NCI-H187 (cell line): Measurements from ENCODE around the gene ZMYND10.

Experiments
- DNase-seq, 2 experiments: peaks; one replicate each; lab custom pipeline; 2025; lab: John Stamatoyannopoulos, UW

The ZMYND10 gene

DNA sequence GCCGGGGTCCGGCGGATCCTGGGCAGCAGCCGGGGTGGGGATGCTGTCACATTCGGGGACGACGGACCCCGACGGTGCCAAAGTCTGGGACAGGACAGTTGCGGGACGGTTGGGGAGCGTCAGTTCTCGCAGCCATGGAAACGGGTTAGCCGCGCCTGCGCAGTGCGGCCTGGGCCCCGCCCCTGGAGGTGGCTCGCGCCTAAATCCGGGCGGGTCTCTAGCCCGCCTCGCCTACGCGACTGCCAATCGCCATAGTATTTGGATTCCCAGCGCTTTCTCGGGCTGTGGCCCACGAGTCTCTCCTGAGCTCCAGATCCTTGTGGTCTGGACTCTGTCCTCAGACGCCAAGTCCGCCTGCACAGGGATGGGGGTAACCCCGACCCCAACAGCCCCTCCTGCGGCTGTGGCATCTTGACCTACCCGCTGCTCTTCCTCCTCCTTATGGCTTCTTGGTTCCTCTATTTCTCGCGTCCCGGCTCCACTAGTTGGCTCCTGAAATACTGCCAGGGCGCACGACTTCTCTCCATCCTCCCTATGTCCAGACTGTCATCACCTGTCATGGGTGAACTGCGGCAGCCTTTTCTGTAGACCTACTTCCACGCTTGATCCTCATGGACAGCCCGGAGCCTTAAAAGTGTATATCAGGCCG is at the start of gene ZMYND10:
TSS of gene ZMYND10 (minus strand) at position 147 of the 649 bp plus-strand sequence. CDS start 153 bp downstream, outside the sequence.
- peak; percentile 25 to 32 for DNase-seq

DNA sequence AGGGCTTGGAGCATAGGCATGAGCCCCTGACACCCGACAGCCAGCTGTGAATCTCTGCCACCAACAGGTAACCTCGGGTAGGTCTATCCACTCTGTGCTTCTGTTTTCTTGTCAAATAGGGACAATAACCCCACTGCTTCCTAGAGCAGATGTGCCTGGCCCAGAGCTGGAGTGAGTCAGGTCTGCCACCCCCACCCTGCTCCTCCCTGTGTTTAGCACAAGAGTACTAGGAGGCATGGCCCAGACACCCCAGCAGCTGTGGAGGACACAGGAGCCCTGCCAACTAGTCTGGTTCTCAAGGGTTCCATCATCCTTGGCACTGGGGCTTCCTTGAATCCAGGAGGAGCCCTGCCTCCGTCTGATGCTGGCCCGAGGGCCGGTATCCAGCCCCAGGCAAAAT is 47.5 kb upstream of the ZMYND10 start:
- no peak for DNase-seq

DNA sequence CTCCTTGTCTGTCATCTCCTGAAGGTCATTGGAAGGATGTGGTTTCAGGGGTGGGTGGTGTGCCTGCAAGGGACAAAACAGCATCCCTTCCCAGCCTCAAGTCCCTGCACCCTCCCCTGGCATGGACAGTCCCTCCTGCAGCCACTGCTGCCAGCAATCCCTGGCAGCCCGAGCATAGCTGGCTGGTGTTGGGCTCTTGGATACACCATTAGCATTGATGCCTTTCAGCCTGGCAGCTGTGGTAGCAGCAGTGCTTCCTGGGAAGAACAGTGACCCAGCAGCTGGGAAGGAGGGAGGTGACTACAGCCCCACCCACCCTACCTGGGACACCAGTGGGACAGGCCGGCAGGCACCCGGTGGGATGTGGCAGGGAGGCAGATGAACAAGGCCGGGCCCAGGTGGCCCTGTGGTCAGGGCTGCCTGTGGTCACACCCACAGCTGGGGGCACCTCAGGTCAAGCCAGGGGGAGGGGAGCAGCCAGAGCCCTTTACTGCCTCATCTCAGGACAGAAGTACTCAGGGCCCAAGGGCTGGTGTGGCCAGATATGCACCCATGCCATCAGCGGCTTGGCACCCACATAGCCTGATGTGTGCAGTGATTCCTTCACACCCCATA is 46.7 kb upstream of the ZMYND10 start:
- no peak for DNase-seq

DNA sequence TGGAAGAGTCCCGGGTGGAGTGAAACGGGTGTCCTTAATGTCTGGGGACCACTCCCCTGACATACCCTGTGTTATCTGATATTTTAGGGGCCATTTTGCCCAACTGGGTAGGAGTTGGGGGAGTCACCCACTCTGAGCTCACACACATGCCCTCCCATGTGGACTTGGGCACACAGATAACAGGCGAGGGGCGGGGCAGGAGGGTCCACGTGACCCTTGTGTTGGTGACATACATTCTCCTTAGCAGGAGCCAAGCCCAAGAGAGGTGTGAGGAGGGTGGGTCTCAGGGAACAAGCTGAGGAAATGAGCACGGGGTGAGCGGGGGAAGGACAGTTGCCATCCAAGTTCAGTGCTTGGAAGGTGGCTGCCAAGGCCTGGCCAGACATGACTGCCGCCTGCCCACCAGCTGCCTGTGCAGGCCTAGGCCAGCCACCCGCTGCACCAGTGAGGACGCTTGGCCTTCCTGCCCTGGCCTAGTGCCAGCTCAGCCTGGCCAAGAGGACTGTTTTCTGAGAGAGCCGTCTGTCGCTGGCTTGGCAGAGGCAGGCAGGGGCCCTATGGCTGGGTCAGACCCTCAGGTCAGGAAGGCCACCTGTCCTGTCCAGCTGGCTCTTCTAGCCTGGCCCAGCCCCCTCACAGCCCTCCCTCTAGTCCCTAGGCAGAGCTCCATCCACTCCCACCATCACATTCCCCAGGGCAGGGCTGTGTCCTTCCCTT is 45.1 kb upstream of the ZMYND10 start:
- no peak for DNase-seq

DNA sequence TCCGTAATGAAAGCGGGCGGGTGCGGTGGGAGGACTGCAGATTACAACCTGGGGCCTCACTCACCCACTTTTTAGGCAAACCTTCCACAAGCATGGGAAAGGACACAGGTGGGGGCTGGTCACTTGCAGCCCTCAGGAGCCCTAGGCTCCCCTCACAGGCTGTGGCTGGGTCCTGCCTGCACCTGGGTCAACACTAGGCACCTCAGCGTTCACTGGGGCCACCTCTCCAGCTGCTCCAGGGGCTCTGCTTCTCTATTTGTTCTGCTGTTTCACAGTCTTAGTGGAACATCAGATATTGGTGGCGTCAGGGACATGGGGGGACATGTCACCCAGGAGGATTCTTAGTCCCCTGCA is 43.9 kb upstream of the ZMYND10 start:
- no peak for DNase-seq

DNA sequence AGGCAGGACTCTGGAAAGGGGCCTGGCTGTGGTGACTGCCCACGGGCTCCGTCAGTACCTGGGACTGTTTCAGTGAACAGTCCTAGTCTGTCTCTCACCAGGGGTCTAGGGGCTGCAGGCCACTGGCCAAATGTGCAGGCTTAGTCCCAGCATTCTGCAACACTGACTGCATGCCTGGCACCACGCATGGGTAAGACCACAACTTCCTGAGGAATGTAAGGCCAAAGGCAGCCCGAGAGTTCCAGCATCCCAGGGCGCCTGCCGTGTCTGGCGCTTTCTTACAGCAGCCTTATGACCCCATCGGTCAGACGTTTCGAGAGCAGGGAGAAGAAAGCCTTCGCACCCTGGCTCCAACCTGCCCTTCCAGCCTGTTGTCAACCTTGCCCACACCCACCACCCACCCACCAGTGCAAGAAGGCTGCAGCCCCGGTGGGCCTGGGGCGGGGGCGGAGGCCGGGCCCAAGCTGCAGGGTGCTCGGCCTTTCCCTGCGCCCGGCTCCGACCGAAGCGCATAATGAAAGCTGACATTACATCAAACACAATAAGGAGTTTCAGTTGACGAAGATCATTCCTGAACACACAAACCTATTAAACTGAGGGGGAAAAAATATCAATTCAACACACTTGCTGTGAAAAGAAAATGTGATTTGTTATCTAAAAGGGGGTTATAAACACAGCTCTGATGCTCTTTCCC is 43.3 kb upstream of the ZMYND10 start:
- DNase-seq, result no peak

DNA sequence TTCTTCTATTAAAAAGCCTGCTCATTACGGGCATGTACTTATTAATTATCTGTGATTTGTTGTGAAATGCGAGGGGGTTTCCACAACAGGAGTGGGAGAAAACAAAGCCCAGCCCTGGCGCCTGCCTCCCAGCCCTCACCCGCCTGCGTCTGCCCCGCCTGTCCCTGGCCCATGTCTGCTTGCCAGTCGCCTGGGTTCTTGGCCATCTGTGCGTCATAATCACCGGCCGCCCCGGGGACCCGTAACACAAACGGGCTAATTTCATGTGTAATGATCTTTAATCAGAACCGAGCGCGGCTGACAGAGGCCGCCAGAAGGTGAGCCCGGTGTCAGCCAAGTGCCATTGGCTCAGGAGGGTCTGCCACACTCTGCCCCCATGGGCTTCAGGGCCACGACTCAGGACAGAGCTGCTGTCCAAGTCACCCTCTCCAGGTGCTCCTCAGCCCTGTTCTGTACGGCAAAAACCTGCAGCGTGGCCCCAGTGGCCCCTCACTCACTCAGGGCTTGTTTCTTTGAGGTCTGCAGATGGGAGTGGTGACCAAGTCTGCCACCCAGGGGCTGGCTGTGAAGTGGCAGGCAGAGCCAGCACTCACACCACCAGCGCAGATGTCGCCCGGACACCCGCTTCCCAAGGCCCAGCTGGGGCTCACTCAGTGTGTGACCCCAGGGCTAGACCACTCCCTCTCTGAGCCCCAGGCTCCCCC is 42.6 kb upstream of the ZMYND10 start:
- no peak for DNase-seq

DNA sequence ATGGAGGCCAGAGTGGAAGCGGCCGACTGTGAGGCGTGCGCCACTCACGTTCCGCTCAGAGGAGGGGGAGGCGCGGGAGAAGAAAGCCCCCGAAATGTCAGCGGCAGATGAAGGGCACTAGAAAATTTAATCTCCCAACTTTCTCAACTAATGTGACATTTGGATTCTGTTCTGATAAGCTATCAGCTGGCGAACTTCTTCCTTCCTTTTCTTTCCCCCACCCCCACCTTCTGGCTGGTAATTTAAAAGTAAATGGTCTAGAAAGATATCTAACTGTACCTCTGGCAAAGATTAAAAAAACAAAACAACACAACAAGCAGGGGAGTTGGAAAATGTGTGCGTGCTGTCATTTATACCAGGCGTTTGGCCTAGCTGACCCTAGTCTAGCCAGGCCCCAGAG is 40.2 kb upstream of the ZMYND10 start:
- no peak for DNase-seq

DNA sequence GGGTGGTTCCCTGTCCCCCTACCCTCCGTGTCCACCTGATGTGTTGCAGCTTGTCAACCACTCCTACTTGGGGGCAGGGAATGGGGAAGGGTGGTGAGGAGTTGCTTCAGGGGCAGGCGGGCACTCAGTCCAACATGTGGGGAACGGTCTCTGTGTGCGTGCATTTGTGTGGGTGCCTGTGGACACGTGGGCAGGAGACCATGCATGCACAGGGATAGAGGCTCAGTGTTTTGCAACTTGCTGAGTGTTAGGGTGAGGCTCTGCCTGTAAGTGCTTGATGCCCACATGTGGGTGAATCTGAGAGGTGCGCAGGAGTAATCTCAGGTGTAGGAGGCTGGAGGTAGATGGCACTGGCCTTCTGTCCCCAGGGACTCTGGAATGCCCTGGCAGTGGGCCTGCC is 38.2 kb upstream of the ZMYND10 start:
- DNase-seq, result no peak

DNA sequence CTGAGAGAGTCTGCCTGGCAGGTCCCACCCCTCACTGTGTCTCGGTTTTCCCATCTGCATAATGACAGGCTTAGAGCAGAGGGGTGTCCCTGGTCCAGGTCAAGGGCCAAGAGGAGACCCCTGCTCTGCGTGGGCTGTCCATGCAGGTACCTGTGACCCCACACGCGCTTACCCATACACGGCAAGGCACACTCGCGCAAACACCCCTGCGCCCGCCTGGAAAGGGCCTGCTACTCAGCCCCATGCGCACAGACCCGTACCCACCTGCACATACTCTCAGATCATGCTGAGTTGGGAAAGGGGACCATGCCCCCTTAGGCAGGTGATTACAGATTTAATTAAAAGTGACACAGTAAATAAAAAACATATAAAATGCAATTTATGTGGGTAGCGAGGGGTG is 37.2 kb upstream of the ZMYND10 start:
- DNase-seq, result no peak

DNA sequence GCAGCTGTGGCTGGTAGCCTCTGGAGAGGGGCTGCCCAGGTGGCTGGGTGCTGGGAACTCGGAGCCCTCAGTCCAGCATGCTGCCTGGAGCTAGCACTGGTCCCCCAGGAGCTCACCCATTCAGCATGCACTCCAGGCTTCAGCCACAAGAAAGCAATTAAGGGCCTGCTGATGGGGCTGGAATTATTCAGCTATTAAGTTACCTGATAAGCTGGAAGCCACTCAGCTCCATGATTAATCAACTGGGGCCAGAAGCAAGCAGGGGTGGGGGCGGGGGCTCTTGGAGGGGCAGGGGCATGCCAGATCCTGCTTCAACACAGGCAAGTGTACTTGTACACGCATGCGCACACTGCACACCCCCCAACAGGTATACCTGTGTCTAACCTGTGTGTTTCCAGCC is 35.9 kb upstream of the ZMYND10 start:
- DNase-seq, result no peak

DNA sequence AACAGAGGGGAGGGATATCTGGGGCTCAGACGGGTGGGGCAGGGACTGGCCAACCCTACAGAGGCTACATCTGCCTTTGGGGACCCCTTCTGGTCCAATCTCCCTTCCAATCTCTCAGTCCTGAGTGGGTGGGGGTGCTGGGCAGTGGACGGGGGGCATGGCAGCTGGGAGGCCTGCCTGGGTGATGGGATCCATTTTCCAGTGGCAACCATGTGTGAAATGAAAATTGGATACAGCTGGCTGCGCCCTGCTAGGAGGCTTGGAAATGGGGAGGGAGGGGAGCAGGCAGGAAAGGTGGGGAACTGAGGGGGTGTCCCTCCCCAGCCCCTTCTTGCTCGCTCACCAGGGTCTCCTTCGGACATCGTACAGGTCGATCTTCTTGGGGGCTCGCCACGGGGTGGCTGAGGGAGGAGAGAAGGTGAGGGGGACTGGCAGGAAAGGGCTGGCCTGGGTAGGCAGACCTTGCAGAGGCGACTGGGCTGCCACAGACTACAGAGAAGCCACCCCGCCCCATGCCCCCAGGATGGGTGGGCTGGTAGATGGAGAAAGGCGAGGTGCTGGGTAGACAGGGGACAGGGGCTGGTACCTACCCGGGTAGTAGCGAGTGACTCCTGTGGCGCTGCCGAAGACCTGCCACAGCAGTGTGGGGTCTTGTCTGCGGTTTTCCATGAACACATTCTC is 35.0 kb upstream of the ZMYND10 start:
- DNase-seq, result no peak

DNA sequence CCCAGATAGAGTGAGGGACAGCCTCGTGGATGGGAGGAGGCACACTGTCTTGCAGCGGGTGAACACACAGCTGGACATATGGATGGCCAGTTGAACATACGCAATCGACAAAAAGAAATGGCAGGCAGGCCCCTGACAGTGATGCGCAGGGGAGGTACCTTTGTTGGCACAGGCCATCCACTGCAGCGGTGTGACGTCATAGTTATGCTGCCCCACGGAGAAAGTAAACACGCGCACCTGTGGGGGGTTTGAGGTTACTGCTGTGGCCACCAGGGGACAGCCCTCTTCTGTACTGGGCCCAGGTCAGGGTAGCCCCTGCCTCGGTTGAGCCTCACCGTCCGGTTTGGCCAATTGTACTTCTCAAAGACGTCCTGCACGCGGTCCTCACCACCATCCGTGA is 33.2 kb upstream of the ZMYND10 start:
- DNase-seq, result no peak

DNA sequence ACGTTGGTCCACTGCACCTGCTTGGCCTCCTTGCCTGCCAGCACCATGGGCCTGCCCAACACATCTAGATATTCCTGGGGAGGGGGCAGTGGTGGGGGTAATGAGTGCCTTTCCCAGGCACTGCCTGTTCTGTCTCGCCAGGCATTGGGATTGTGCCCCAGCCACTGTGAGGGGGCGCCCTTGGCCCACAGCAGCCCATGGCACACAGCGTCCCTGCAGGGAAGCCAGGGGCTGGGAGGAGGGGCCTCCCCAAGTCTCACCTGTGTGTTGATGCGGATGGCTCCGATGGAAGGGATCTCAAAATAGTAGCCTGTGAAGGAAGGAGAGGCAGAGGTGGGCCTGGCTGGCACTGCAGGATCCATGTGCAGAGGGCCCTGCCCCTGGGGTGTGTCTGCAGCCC is 32.5 kb upstream of the ZMYND10 start:
- DNase-seq, result no peak

DNA sequence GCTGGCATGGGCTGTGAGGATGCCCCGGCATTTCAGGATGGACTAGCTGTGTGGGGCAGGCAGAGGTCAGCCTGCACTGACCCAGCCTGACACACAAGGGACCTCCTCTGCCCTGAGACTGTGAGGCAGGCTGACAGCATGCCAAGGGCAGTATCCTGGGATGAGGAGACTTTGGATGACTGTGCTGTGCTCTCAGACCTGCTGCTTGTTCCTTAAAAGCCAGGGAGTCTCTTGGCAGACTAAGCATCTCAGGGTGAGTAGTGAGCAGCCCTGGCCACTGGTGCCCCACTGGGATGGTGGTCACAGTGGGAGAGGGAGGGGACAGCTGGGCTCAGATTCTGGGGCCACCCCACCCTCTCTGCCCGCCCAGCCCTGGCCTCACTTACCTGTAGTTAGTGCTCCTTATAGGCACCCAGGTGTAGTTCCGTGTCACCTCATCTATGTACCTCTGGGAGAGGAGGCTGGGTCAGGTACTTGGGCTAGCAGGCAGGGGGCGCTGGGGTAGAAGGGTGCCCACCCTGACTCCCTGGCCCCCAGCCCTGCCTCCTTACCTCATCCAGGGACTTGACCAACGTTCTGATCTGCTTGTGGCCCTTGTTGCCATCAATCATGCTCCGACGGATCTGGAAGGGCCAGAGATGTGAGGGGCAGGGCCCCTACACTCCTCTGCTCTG is 29.9 kb upstream of the ZMYND10 start:
- DNase-seq, result no peak

DNA sequence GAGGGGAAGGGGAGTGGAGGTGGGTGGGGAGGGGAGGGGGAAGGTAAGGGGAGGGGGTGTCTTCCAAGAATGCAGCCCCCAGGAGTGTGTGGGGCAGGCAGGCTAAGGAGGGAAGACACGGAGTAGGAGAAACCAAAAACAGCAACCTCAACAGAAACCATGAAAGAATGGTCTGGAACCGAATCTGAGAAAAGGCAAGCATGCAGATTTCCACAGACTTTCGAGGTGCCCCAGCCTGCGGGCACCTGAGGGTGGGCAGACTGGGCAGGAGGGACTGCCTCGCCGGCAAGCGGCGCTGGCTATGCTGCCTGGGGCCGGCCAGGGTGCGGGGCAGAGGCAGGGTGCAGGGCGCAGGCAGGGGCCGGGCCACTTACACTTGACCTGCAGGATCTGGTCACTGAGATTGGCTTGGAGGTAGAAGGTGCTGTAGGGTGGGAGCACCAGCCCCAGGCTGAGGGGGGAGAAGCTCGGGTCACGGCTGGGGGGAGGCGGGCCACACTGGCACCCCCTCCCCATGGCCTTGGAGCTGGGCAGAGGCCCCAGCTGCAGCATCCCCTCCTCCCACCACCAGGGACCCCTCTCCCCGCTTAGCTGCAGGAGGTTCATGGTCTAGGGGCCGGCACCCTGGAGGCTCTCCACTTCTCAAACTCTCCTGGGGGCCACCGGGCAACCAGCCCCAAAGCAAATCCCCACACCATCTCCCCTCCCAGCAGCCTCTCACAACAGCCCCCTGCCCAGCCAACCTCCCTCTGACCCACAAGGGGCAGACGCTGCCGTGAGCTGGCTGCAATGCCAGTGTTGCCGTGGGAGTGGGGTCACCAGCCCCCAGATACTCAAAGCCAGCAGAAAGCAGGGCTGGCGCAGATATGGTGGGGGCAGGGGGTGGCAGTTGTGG is 29.1 kb upstream of the ZMYND10 start:
- no peak for DNase-seq

DNA sequence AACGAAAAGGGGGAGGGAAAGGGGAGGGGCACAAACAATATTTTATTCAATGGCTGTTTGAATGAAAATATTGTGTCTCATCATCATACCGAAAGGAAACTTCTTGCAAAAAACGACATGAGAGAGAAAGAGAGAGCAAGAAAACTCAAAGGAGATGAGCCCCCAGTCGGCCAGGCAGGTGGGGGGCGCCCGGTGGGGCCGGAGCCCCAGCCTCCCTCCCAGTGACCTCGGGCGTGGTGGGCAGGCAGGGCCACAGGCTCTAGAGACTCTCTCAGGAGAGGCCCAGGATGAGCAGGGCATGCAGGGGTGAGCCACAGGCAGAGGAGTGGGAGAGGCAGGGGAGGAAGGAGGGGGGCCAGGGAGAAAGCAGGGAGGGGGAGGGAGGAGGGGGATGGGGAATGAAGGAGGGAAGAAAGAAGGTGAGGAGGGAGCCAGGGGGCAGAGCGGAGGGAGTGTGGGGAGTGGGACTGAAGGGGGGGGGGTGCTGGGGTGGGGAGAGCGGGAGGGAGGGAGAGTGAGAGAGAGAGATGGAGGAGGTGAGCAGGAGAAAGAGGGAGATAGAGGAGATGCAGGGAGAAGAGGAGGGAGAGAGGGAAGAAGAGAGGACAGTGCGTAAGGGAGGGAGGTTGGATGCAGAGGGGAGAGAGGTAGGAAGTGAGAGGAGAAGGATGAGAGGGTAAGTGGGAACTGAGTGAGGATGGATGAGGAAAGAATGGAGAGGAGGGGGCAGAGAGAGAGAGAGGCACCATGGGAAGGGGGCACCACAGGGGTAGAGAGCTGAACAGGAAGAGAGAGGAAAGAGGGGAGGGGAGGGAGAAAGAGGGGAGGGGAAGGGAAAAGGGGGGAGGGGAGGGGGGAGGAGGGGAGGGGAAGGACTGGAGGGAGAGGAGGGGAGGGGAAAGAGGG is 27.9 kb upstream of the ZMYND10 start:
- DNase-seq, result no peak

DNA sequence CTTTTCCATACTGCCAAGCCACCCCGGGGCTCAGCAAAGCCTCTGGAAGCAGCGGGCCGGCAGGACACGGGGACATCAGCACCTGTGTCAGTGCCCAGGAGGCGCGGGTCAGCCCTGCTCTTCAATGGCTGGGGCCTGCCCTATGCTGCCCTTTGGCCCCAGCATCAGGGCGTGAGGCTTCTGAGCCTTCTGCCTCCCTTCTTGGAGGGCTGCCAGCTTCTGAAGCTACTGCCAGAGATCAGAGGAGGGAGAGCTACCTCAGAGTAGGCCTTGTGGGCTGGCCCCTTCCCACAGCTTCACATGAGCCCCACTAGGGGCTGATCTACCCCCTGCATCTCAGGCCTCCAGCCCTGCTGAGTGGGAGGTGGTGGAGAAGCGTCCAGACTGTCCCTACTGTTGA is 26.8 kb upstream of the ZMYND10 start:
- DNase-seq, result no peak

DNA sequence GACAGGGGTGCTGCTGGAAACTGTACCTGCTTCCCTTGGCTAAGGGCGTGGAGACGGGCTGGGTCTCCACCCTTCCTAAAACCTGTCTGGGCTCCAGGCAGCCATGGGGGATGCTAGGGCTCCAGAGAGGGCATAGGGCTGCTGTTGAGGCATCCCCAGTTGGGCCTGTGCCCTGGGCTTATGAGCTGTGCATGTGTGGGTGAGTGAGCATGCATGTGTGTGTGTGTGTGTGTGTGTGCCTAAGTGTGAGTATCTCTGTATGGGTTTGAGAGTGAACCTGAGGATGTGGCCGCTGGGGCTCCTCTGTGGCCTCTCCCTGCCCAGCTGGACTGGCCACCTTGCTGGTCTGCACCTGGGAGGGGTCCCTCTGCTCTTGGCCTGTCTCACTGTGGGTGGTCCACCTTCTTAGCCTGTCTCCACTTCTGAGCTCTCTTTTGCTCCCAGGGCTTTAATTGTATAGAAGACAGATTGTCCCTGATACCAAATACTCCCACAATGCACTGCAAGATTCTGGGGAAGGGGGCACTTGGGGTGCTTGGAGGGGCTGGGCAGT is 25.7 kb upstream of the ZMYND10 start:
- DNase-seq, result no peak
